GM19463 (cell line): ENCODE results near the gene PNCK.
"Not testable (repeated sequence)": the region's sequence is repeated elsewhere in the genome, so short reads cannot be mapped to it uniquely, and the experiment has no call there.

Experiments
- ATAC-seq: cut with Tn5 transposase; IDR thresholded peaks from one replicate; pipeline ENCODE4 v1.9.1; 2021; ENCODE audit warnings: mild to moderate bottlenecking, moderate library complexity; ENCODE audit not compliant: unreplicated experiment

The PNCK gene

DNA sequence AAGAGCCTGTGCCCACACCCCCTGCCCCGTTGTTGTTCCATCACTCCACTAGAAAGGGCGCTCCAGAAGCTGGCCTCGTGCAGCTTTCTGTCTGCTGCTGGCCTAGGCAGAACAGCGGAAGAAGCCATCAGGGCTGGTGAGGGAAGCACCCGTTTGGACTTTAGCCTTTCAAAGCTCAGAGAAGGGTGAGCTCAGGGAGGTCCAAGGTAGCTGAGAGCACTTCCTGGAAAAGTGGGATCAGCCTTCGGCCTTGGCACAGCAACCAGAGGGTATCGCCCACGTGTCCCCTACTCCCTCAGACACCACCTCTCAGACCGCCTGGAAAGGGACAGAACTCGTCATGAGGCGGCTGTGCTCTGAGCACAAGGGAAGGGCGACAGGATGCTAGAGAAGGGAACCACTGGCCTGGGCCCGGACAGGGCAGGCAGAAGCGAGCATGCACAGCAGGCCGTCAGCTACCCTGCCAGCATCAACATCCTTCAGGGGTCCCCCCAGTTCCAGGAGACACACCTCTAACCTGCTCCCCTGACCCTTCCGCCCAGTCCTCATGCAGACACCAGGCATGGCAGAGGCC, 25.7 kb upstream of the PNCK start:
- not testable (repeated sequence) for ATAC-seq

DNA sequence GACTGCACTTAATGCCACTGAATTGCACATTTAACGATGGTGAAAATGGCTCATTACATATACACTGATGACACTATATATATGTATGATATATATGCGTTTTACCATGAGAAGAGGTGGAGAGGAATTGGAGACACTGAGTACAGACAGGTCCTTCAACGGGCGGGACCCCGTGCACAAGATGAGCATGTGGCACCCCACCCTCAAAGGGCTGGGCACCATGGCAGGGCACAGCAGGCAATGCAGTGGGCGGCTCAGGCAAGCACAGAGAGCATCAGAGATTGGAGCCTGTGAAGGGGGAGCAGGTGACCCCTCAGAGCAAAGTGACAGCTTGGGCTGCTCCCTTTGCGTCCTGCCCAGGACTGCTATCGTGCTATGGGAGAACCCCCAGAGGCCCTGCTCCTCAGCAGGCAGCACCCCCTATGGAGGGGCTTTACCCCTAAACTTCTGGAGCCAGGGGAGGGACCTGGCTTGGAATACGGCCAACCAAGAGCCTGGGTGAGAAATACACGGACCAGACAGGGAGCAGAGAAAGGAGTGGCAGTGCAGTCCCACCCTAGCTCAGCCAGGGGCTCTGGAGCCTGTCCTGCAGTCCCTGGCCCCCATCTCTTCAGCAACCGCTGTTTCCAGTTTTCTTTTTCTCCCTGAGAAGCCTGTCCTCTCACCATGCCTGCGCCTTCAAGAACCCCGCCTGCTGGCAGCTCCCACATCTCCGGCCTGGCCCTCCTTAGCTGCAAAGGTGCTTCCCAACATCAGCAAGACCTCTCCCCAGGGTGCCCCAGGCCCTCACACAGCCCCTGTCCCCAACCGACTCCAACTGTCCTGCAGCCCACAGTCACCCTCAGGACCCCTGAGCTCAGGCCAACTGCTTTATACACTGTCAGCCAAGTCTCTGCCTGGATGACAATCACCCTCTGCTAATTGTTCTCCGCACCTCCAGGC, 24.6 kb upstream of the PNCK start:
- ATAC-seq: no peak

DNA sequence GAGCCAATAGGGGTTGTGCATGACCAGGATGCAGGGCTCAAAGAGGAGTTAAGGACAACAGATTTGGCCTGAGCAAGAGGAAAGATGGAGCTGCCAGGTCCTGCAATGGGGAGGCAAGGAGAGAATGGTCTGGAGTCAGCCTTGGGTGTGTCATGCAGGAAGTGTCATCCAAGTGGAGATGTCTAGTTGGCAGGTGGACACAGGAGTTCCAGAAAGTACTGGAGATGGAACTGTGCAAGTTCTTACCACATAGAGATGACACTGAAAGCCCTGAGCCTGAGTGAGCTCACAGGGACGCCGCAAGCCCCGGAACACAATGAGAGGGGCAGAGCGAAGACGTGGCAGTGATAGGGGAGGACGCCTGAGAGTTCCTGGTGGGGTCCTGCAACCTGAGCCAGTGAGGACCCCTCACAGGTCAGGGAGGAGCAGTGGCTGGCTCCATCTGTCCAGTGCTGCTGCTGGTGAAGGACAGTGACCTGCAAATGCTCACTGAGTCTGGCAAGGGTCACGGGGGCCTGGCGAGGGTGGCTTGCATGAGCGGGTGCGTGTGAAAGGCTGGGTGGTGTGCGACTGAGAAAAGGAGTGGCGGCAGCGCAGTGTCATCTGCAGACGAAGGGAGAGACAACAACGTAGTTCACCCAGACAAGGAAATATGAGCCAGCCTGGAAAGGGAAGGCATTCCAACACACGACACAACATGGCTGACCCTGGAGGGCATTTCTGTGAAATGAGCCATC, 23.5 kb upstream of the PNCK start:
- not testable (repeated sequence) for ATAC-seq

DNA sequence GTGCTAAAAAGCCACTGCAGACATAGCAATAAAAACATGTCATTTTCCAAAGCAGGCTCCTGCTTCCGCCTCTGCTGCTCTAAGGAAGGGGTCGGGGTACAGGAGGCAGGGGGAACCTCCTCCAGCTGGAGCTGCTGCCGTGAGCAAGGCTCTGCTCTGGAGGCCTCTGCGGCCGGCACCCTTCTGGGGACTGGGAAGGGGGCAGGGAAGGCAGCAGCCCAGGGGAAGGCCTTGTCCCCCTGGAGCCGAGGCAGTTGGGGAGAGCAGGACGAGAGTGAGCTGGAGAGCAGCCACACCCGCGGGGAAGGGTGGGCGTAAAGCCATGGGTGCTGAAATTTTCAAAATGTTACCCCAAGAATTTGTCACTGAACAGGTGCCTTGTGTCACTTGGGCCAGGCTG, 22.9 kb upstream of the PNCK start:
- not testable (repeated sequence) for ATAC-seq

DNA sequence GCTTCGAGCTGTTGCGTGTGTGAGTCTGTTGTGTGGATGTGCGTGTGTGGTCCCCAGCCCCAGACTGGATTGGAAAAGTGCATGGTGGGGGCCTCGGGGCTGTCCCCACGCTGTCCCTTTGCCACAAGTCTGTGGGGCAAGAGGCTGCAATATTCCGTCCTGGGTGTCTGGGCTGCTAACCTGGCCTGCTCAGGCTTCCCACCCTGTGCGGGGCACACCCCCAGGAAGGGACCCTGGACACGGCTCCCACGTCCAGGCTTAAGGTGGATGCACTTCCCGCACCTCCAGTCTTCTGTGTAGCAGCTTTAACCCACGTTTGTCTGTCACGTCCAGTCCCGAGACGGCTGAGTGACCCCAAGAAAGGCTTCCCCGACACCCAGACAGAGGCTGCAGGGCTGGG, 22.5 kb upstream of the PNCK start:
- no peak for ATAC-seq

DNA sequence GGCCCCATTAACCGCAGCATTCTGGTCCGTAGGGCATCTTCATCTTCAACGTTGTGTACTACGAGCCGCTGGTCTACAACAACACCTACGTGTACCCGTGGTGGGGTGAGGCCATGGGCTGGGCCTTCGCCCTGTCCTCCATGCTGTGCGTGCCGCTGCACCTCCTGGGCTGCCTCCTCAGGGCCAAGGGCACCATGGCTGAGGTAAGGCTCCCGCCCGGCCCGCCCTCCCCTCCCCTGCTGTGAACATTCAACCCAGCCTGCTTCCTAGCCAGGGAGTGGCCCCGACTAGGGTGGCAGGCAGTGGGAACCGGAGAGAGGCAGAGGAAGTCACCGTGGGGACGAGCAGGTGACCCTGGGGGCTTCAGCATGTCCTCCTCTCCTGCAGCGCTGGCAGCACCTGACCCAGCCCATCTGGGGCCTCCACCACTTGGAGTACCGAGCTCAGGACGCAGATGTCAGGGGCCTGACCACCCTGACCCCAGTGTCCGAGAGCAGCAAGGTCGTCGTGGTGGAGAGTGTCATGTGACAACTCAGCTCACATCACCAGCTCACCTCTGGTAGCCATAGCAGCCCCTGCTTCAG, 21.2 kb upstream of the PNCK start:
- no peak for ATAC-seq

DNA sequence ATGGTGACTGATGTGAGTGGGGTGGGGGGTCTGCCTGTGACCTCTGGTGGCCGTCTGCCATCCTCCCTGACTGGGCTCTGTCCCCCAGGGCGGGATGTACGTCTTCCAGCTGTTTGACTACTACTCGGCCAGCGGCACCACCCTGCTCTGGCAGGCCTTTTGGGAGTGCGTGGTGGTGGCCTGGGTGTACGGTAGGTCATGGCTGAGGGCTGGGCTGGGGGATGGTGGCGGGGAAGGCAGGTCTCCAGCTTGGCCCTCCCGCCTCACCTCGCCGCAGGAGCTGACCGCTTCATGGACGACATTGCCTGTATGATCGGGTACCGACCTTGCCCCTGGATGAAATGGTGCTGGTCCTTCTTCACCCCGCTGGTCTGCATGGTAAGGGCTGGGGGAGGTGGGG, 20.6 kb upstream of the PNCK start:
- ATAC-seq: not testable (repeated sequence)

DNA sequence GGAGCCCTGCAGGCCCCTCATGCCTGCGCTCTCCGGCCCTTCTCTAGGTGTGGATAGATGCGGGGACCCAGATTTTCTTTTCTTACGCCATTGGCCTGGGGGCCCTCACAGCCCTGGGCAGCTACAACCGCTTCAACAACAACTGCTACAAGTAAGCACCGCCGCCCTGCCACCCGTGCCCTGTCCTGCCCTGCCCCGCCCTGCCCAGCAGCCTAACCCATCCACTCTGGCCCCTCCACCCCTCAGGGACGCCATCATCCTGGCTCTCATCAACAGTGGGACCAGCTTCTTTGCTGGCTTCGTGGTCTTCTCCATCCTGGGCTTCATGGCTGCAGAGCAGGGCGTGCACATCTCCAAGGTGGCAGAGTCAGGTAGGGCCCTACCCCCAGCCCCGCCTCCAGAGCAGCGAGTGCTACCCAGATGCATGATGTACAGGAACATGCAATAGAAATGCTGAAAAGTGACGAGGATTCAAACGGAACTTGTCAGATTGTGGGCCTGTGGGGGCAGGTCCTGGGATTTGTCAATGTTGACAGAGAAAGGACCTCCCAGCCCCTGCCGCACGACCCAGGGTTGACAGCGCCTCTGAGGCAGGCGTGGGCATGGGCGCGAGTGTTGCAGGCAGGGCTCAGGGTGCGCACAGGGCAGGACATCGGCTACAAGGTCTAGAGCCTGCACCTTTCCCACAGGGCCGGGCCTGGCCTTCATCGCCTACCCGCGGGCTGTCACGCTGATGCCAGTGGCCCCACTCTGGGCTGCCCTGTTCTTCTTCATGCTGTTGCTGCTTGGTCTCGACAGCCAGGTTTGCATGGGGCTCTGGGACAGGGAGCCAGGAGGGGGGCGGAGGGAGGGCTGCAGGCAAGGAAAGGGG, 19.8 kb upstream of the PNCK start:
- ATAC-seq: no peak

DNA sequence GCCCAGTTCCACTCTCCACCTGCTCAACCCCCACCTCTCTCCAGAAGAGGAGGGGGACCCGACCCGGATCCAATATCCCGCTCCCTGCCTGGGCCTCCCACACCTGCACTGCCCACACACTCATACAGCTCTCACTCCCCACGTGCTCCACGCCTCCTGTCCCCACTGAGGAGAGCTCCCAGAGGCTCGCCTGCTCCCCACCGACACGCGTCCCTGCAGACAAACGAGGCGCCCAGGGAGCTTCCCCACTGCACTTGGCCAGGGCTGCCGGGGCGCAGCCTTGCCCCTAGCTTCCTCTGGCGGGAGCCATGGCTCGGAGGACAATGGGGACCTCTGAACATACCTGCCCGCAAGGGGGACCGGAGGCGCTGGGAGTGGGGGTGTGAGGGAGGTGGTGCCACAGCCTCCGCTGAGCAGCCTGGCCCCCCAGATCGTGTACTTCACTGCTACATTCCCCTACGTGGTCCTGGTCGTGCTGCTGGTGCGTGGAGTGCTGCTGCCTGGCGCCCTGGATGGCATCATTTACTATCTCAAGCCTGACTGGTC, 19.1 kb upstream of the PNCK start:
- no peak for ATAC-seq

DNA sequence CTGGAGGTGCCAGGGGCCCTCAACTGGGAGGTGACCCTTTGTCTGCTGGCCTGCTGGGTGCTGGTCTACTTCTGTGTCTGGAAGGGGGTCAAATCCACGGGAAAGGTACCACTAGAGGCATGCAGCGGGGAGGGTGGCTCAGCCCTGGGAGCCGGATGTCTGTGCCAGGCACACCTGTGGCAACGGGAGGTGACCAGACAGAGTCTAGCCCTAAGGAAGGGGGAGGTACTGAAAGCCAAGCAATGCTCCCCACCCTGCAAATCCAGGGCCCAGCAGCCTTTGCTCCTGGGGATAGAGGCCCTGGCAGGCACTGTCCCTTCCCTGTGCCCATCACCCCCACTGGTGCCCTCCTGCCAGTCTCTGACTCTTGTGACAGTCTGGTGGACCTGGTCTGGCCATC, 18.4 kb upstream of the PNCK start:
- ATAC-seq: no peak

DNA sequence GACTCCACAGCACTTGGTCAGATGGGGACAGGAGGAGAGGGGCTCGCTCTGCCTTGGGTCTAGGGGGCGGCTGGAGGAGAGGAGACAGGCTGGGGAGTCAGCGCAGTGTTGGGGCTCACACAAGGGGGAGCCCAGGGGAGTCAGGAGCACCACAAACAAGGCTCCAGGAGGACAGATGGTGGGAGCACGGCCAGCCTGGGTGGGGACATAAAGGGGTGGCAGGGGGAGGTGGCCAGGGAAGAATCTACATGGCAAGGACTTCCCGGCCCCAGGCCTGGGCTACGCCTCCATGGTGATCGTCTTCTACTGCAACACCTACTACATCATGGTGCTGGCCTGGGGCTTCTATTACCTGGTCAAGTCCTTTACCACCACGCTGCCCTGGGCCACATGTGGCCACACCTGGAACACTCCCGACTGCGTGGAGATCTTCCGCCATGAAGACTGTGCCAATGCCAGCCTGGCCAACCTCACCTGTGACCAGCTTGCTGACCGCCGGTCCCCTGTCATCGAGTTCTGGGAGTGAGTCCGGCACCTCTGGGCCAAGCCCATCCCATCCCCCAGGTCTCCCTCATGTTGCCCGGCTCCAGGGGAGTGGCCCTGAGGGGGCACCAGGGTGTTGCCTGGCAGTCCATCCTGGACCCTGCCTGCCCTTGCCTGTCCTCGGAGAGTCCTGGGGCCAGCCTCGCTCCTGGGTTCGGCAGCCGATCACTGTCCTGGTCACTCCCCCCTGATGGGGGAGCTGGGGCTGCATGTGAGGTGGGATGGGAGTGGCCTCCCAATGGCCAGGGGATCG, 17.6 kb upstream of the PNCK start:
- ATAC-seq: not testable (repeated sequence)

DNA sequence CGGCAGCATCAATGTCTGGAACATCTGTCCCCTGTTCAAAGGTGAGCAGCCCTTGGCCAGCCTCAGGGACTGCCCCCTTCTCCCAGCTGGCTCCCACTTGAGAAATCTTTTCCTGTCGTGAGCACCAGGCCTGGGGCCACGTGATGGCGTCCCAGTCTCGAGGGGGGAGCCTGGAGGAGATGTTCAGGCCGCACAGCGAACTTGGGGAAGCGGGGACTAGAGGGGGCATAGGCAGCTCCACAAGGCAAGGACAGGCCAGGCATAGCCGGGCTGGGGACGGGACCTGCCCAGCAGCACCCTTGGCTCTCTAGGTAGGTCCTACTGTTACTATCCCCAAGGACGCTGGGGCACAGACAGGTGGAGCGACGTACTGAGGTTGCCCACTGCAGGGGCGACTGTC, 16.9 kb upstream of the PNCK start:
- ATAC-seq: no peak

DNA sequence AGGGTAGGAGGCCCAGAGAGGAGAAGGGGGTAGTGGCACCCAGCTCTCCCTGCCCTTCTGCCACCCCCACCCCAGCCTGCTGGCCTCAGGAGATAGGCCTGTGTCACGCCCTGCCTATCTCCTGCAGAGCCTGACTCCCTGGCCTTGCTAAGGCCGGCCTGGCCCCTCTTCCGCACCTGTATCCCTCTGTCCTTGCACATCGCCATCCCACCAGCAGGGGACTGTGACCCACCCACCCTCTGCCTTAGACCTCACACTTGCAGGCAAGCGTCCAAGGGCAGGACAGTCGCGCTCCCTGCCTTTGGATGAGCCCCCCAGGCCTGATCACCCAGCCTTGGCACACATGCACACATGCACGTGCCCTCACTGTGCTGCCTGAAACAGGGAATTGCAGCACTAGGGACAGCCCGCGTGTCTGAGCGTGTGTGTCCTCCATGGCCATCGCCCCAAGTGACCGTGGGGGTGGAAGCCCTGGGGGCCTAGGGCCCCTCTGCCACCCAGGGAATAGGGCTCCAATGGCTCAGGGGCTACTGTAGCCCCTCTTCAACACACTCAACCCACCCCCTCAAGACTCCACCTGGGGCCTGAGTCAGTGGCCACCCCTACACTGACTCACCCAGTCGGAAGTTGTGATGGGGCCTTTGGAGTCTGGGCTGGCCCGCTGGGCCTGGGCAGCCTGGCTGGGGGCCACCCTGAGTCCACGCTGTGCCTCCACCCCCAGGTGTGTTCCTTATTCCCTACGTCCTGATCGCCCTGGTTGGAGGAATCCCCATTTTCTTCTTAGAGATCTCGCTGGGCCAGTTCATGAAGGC, 16.2 kb upstream of the PNCK start:
- no peak for ATAC-seq

DNA sequence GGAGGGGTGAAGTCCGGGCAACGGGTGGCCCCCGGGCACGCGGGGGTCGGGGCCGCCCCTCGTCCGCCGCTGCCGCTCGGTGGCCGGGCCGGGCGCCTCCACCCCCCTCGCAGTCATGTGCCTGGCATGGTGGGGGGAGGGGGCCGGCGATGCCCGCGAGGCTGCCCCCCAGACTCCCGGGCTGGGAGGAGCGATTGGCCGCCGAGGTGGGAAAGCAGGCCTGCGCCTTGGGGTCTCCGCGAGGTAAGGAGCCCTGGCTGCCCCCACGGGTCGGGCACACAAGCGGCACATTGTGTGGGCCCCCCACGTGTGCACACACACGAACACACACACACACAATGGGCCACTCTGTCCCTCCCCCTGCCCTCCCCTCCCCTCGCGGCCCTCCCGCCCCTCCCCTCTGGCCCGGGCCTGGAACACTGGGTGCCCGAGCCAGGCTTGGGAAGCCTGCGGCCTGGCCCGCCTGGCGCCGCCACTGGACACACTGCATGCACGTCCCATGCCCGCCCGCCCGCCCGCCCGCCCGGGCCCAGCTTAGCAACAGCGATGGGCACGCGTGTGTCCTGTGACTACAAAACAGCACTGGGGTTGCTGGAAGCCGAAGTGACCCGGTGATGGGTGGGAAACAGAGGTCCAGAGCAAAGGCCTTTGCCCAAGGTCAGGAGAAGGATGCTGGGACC, 15.4 kb upstream of the PNCK start:
- no peak for ATAC-seq

DNA sequence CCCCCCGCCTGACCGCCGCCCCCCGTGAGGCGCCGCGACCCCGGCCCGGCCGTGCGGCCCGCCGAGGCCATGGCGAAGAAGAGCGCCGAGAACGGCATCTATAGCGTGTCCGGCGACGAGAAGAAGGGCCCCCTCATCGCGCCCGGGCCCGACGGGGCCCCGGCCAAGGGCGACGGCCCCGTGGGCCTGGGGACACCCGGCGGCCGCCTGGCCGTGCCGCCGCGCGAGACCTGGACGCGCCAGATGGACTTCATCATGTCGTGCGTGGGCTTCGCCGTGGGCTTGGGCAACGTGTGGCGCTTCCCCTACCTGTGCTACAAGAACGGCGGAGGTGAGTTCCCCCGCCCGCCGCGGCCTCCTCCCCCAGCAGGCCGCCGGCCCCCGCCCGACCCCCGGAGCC, 14.9 kb upstream of the PNCK start:
- ATAC-seq: no peak

DNA sequence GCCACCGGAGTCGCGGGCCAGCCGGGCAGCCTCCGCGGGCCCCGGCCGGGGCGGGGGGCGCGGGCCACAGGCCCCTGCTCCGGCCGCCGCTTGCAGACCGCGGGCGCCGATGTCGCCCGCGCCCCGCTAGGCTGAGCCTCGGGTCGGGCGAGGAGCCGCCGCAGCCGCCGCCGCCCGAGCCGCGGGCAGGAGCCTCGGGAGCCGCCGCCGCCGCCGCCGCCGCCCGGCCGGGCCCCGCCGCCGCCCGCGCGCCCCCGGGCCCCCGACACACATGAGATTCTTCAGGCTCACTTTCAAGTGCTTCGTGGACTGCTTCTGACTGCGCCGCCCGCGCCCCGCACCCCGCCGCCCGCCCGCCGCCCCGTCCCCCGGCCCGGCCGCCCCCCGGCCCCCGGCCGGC, 14.5 kb upstream of the PNCK start:
- no peak for ATAC-seq

DNA sequence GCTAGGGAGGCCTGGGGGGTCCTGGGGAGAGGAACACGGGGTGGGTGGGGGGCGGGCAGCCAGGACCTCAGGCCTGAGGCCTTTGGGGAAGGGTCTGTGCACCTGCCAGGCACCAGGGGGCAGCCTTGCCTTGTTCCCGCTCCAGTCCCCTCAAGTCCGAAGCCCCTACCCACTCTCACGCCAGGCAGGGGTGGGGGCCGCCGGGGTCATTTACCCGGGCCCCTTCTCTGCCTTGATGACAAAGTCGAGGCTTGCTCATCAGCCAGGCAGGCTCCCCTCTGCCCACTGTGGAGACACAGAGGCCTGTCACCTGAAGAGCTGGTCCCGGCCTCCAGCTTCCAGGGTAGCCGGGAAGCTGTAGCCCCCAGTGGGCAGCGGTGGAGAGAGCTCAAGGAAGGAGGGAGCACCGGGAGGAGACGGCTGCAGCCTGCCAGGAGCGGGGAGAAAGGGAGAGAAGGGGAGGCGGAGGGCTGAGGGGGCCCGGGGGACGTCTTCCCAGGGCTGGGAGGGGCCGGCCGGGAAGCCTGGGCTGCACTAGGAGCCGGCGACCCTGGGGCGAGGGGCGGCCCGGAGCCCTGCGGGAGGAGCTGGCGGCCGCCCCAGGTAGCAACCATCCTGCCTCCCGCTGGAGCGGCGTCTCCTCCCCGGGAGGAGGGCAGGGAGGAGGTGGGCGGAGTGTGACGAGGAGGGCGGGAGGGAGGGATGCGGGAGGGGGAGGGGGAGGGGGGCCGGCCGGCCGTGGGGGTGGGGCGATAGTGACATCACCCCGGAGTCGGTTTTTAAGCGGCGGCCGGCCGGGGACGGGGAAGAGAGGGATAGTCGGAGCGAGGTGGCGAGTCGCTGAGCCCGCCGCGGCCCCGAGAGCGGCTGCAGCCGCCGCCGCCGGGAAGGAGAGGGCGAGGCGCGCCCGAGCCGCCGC, 13.8 kb upstream of the PNCK start, which contains the start of gene SLC6A8:
TSS of gene SLC6A8 (plus strand) at position 806 of the 919 bp plus-strand sequence. CDS start 649 bp downstream, outside the sequence.
- no peak for ATAC-seq
